Prostate gland (tissue), 2 donors: Measurements from ENCODE around the gene ROBO4. TPM values are rescaled to one million over a fixed set of nuclear protein-coding genes. Genes with fewer than 3 reads are reported as not detected.

Experiments
- DNase-seq: peaks from one replicate; pipeline ENCODE4 v3.0.0-alpha.2; 2019; ENCODE audit warnings: low spot score
- H3K27ac ChIP-seq, 2 donors: fragments of 200-600 bp; sonication (generic); 2 replicates each; pipeline ENCODE4 v1.5.1; 2017 to 2019
- H3K27me3 ChIP-seq: fragments of 200-600 bp; sonication (generic); replicated peaks from 2 replicates; pipeline ENCODE4 v1.5.1; 2019; ENCODE audit not compliant: insufficient read depth
- H3K36me3 ChIP-seq, 2 donors: fragments of 200-600 bp; sonication (generic); 1 replicate in 1 of 2; 2 replicates in 1 of 2; pipeline versions ENCODE4 v1.5.1 to v1.8.1; 2017 to 2019
- H3K4me1 ChIP-seq: fragments of 200-600 bp; sonication (generic); replicated peaks from 2 replicates; pipeline ENCODE4 v1.5.1; 2019
- H3K4me3 ChIP-seq, 2 donors: fragments of 200-600 bp; sonication (generic); 2 replicates each; pipeline ENCODE4 v1.5.1; 2017 to 2019
- H3K9me3 ChIP-seq: fragments of 200-600 bp; sonication (generic); 2 replicates; pipeline ENCODE4 v1.5.1; 2017
- POLR2A ChIP-seq: fragments of 450-650 bp; IDR thresholded peaks from one replicate; pipeline ENCODE4 v1.6.1; 2016; ENCODE audit warnings: antibody characterized with exemption, mild to moderate bottlenecking
- POLR2AphosphoS5 ChIP-seq: sonication (generic); formaldehyde crosslinking; IDR thresholded peaks from one replicate; pipeline ENCODE4 v1.6.1; 2017; ENCODE audit warnings: antibody characterized with exemption
- WGBS: methylation state at CpG from one replicate; pipeline ENCODE4 v1.1.5; 2018; 5-methylcytosine and 5-hydroxymethylcytosine counted together
- intact Hi-C: fragments of 100-400 bp; cut with DNase I; formaldehyde crosslinking; loops from one replicate; pipeline ENCODE4 v1.14.2; 2022
- total RNA-seq, 2 donors: library from RNA; depleted of rRNA; stranded (reverse); fragments of >200 nt; gene quantifications; one replicate each; pipeline ENCODE4 v1.1.0, GENCODE V29; 2016
- TF ChIP-seq, protein P1 (sequence below), 4 experiments: fragments of 200-600 bp in 2 of 4; fragments of 450-650 bp in 2 of 4; sonication (generic) in 2 of 4; IDR thresholded peaks; 1 replicate in 3 of 4; 2 replicates in 1 of 4; pipeline ENCODE4 v1.5.1; 2016 to 2019; ENCODE audit warnings: antibody characterized with exemption in 4 of 4, mild to moderate bottlenecking in 2 of 4, moderate library complexity in 2 of 4

ROBO4 gene
- total RNA-seq, 2 donors from 2014 or later, result 8.5 to 22.0 TPM

DNA sequence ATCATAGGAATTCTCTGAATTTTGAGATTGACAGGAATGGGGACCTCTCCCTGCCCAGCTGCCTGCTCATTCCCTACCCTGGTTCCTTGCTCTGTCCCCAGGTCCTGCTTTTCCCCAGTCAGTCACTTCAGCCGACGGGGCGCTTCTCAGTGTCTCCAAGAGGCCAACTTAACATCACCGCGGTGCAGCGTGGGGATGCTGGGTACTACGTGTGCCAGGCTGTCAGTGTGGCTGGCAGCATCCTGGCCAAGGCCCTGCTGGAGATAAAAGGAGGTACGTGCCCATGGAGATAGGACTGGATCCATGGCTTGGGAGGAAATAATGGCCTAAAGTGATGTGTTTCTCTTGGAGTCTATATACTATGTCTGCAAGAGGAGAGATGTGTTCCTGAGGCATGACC lies 25.4 kb downstream of the ROBO4 start:
- H3K27ac ChIP-seq, result no peak overlapping the region
- peaks cover 21% of the 10 kb centered on the region for H3K27me3 ChIP-seq
- TF ChIP-seq, protein P1, sequence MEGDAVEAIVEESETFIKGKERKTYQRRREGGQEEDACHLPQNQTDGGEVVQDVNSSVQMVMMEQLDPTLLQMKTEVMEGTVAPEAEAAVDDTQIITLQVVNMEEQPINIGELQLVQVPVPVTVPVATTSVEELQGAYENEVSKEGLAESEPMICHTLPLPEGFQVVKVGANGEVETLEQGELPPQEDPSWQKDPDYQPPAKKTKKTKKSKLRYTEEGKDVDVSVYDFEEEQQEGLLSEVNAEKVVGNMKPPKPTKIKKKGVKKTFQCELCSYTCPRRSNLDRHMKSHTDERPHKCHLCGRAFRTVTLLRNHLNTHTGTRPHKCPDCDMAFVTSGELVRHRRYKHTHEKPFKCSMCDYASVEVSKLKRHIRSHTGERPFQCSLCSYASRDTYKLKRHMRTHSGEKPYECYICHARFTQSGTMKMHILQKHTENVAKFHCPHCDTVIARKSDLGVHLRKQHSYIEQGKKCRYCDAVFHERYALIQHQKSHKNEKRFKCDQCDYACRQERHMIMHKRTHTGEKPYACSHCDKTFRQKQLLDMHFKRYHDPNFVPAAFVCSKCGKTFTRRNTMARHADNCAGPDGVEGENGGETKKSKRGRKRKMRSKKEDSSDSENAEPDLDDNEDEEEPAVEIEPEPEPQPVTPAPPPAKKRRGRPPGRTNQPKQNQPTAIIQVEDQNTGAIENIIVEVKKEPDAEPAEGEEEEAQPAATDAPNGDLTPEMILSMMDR (IDR thresholded peaks at IDR 0.05), result no peak
- TF ChIP-seq POLR2AphosphoS5, result no peak
- TF ChIP-seq POLR2A, result no peak
- no peak overlapping the region for H3K4me3 ChIP-seq
- 39% methylated on average over 8 of the region's 8 CpGs for WGBS
- no peaks in the 10 kb centered on the region for H3K9me3 ChIP-seq
- DNase-seq, result no peak
- H3K4me1 ChIP-seq, result peaks cover 4% of the 10 kb centered on the region
- no peaks in the 10 kb centered on the region for H3K36me3 ChIP-seq
- intact Hi-C loops, result no loop called here

DNA sequence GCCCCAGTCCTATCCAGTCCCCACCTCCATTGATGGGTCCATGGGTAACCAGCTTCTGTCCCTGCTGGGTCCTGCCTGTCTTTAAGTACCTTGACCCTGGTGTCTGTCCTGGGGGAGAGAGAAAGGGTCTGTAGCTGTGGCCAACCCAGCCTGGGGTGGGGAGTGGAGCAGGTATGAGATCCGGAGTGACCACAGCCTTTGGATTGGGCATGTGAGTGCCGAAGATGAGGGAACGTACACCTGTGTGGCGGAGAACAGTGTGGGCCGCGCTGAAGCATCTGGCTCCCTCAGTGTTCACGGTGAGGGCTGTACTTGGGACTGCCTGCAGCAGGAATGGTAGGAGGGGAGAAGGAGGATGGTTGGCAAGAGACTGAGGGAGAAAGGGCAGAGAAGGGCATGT lies 27.2 kb downstream of the ROBO4 start:
- no peak overlapping the region for H3K27ac ChIP-seq
- H3K4me1 ChIP-seq, result peaks cover 9% of the 10 kb centered on the region
- 53% methylated on average over 7 of the region's 7 CpGs for WGBS
- H3K36me3 ChIP-seq, result no peaks in the 10 kb centered on the region
- intact Hi-C loops, result no loop called here
- peaks cover 30% of the 10 kb centered on the region for H3K27me3 ChIP-seq
- H3K4me3 ChIP-seq, result no peak overlapping the region
- no peaks in the 10 kb centered on the region for H3K9me3 ChIP-seq
- DNase-seq, result no peak
- TF ChIP-seq POLR2AphosphoS5 (no peak), POLR2A (no peak)
- TF ChIP-seq, protein P1 (IDR thresholded peaks at IDR 0.05), result no peak

DNA sequence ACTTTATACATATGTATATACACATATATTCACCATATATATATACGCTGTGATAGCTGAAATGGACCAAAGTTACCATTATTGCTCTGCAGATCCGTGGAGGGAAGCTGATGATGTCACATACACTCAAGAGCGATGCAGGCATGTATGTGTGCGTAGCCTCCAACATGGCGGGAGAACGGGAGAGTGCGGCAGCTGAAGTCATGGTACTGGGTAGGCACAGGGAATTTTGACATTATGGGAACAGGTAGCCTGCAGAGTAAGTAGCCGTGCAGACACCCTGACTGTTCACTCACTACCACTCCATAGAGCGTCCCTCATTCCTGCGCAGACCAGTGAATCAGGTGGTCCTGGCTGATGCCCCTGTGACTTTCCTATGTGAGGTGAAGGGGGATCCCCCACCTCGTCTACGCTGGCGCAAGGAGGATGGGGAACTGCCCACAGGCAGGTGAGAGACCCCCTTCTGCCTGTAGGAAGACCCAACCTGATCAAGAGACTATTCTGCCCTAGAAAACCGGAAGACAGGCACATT lies 27.7 kb downstream of the ROBO4 start:
- DNase-seq, result no peak
- intact Hi-C loops, result no loop called here
- H3K4me3 ChIP-seq, result no peak overlapping the region
- H3K36me3 ChIP-seq, result no peaks in the 10 kb centered on the region
- TF ChIP-seq, protein P1 (IDR thresholded peaks at IDR 0.05), result no peak
- TF ChIP-seq POLR2A (no peak), POLR2AphosphoS5 (no peak)
- H3K9me3 ChIP-seq, result no peaks in the 10 kb centered on the region
- H3K27ac ChIP-seq, result no peak overlapping the region
- H3K4me1 ChIP-seq, result peaks cover 13% of the 10 kb centered on the region
- 53% methylated on average over 14 of the region's 14 CpGs for WGBS
- peaks cover 32% of the 10 kb centered on the region for H3K27me3 ChIP-seq

DNA sequence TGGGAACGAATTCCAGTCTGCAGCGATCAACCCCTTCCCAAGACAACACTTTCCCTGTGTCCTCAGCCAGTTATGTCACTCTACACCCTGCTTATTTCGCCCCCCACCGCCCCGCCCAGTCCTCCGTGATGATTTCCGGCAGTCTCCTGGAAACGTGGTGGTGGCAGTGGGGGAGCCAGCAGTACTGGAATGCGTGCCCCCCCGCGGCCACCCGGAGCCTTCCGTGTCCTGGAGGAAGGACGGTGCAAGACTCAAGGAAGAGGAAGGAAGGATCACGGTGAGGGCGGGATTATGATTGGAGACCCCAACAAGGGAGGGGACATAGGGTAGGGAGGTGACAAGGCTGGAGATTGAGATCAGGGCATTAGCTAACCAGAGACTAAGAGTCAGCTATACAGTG lies 28.3 kb downstream of the ROBO4 start:
- Histone ChIP-seq H3K27ac (no peak overlapping the region), H3K27me3 (peaks cover 33% of the 10 kb centered on the region), H3K36me3 (no peaks in the 10 kb centered on the region), H3K4me3 (no peak overlapping the region), H3K9me3 (no peaks in the 10 kb centered on the region), H3K4me1 (peaks cover 13% of the 10 kb centered on the region)
- 4% methylated on average over 16 of the region's 16 CpGs for WGBS
- intact Hi-C loops, result no loop called here
- DNase-seq, result no peak
- no peak for TF ChIP-seq POLR2AphosphoS5
- TF ChIP-seq, protein P1 (IDR thresholded peaks at IDR 0.05), result no peak
- TF ChIP-seq POLR2A, result no peak
